GM18517 (cell line): ENCODE results near the gene HNF1A.

ENCODE experiments used
- ATAC-seq: cut with Tn5 transposase; IDR thresholded peaks from one replicate; pipeline ENCODE4 v1.9.1; 2021; ENCODE audit warnings: mild to moderate bottlenecking, moderate library complexity; ENCODE audit not compliant: unreplicated experiment

HNF1A gene

GRCh38 chr12:121008347-121009098 is 30.2 kb downstream of the HNF1A start:
- ATAC-seq = no peak

- no peak for ATAC-seq
These were observed 31.4 kb downstream of the HNF1A start for GRCh38 chr12:121009741-121010140.

GRCh38 chr12:121010860-121011259 is 32.5 kb downstream of the HNF1A start:
- no peak for ATAC-seq

- ATAC-seq = no peak
These were observed 33.5 kb downstream of the HNF1A start for GRCh38 chr12:121011820-121012219.

- ATAC-seq = no peak
These were observed 35.4 kb downstream of the HNF1A start for GRCh38 chr12:121013715-121014114.

- ATAC-seq = peak; percentile 95
These were observed 37.8 kb downstream of the HNF1A start, which contains the start of gene C12orf43 for GRCh38 chr12:121015825-121016766. TSS of gene C12orf43 (minus strand) at chr12:121016487. CDS start at chr12:121016474, 13 bp downstream.

- ATAC-seq = no peak
These were observed 39.7 kb downstream of the HNF1A start for GRCh38 chr12:121017966-121018491.

GRCh38 chr12:121018860-121019617 is 40.7 kb downstream of the HNF1A start:
- no peak for ATAC-seq

GRCh38 chr12:121021754-121022153 is 43.4 kb downstream of the HNF1A start:
- ATAC-seq = no peak

GRCh38 chr12:121022713-121023112 is 44.4 kb downstream of the HNF1A start:
- no peak for ATAC-seq

- ATAC-seq = no peak
These were observed 45.5 kb downstream of the HNF1A start for GRCh38 chr12:121023799-121024198.

- ATAC-seq = no peak
These were observed 47.3 kb downstream of the HNF1A start for GRCh38 chr12:121025442-121026226.

GRCh38 chr12:121026274-121027045 is 48.1 kb downstream of the HNF1A start:
- ATAC-seq = no peak

GRCh38 chr12:121030576-121031212 is 52.4 kb downstream of the HNF1A start:
- ATAC-seq = no peak

GRCh38 chr12:121033625-121034349 is 55.4 kb downstream of the HNF1A start:
- no peak for ATAC-seq

- no peak for ATAC-seq
These were observed 56.4 kb downstream of the HNF1A start for GRCh38 chr12:121034616-121035305.

- ATAC-seq = no peak
These were observed 58.5 kb downstream of the HNF1A start for GRCh38 chr12:121036810-121037326.
